VCaP (cell line): ENCODE measurements around the gene AUTS2.

Experiments used
- H3K27ac ChIP-seq: fragments of 450-650 bp; 2 replicates; pipeline ENCODE4 v1.5.1; 2017
- CTCF ChIP-seq: fragments of 450-650 bp; conservative IDR thresholded peaks from 2 replicates; pipeline ENCODE4 v1.5.1; 2017; ENCODE audit warnings: mild to moderate bottlenecking, moderate library complexity

AUTS2 gene

GRCh38 chr7:70044064-70044463 lies 445.8 kb downstream of the AUTS2 start:
- H3K27ac ChIP-seq: no peak overlapping the region
- TF ChIP-seq CTCF: no peak

- H3K27ac ChIP-seq: no peak overlapping the region
- TF ChIP-seq CTCF: no peak
These were observed 446.2 kb downstream of the AUTS2 start for GRCh38 chr7:70044525-70044924.

GRCh38 chr7:70044981-70045380 lies 446.7 kb downstream of the AUTS2 start:
- H3K27ac ChIP-seq: no peak overlapping the region
- TF ChIP-seq CTCF: no peak

GRCh38 chr7:70047384-70047783 lies 449.1 kb downstream of the AUTS2 start:
- no peak for TF ChIP-seq CTCF

GRCh38 chr7:70047891-70048448 lies 449.7 kb downstream of the AUTS2 start:
- TF ChIP-seq CTCF: no peak
- H3K27ac ChIP-seq: no peak overlapping the region

More at GRCh38 chr7:70047384-70047783, 449.1 kb downstream of the AUTS2 start:
- no peak overlapping the region for H3K27ac ChIP-seq

- no peak for TF ChIP-seq CTCF
These were observed 453.5 kb downstream of the AUTS2 start for GRCh38 chr7:70051726-70052125.

GRCh38 chr7:70052691-70053090 lies 454.4 kb downstream of the AUTS2 start:
- TF ChIP-seq CTCF: no peak
- no peak overlapping the region for H3K27ac ChIP-seq

More at GRCh38 chr7:70051726-70052125, 453.5 kb downstream of the AUTS2 start:
- H3K27ac ChIP-seq: no peak overlapping the region
